Neural progenitor cell (in vitro differentiated cells): Measurements from ENCODE around the gene KDM4B.

Experiments
- CTCF ChIP-seq: fragments of 200-600 bp; sonication (generic); IDR thresholded peaks from 2 replicates; pipeline ENCODE4 v1.5.1; 2017; ENCODE audit warnings: antibody characterized with exemption, mild to moderate bottlenecking
- EZH2 ChIP-seq: fragments of 200-600 bp; sonication (generic); IDR thresholded peaks from 2 replicates; pipeline ENCODE4 v1.6.1; 2017; ENCODE audit warnings: antibody characterized with exemption, mild to moderate bottlenecking, moderate library complexity

- TF ChIP-seq CTCF, result no peak
- TF ChIP-seq EZH2, result no peak
Measured at GRCh38 chr19:5036698-5037563, 68.0 kb downstream of the KDM4B start.
